ENCODE results near the gene AMFR.

Gene AMFR

DNA sequence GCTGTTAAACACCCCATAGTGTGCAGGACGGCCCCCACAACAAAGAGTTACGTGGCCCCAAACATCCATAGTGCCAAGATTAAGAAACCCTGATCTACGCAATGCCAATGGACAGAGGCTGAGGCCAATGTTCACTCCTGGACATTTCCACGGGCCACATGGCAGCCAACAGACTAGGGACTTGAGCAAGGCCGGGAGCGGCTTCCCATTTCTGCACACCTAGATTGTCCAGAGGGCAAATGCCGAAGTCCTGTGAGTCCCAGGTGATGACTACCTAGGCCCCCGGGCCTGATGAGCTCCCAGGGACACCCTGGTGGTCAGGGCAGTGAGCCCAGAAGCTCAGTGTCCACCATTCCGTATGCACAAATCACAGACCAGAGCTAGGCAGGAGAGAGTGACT, 95.5 kb downstream of the AMFR start:
- DNase-seq, result no peak

DNA sequence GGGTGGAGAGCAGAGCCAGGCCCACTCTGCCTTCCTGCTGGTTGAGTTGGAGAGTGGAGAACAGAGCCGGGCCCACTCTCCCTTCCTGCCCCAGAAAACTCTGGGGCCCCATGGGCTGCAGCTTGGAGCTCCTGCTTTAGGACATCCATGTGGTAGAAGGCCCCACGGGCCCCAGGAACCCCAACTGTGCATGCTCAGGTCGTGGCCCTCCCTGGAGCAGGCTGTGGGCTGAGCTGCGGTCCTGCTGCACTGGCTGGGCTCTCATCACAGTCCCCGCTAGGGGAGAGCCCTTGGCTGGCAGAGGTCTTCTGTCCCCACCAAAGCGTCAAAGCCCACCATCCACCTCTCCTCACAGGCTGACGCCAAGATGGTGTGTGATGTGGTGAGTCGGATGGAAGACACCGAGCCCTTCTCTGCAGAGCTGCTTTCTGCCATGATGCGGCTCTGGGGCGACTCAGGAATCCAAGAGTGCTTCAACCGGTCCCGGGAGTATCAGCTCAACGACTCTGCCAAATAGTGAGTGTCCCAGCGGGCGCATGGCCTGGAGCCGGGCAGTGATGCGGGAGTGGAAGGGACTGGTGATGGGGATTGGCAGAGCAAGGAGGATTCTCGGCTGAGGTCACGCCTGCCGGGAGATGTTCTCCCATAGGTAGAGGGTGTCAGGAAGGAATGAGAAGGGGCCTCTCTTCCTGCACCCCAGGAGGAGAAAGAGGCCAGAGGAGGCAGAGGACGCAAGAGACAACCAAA, 96.9 kb downstream of the AMFR start:
- no peak for DNase-seq

DNA sequence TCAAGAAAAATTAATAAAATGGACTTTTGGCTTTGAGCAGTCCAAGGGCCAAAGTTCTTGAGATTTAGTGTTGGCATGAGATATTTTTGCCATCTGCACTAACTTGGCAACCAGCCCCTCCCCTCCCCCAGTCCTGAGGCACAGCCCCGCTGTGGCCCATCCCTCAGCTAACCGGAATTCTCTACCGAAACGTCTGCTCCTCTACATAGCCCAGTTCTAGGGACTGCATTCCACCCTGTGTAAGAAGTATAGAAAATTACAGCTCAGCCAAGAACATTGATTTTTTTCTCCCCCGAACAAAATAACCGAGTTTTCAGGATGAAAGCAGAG, 97.5 kb downstream of the AMFR start:
- DNase-seq, result no peak

DNA sequence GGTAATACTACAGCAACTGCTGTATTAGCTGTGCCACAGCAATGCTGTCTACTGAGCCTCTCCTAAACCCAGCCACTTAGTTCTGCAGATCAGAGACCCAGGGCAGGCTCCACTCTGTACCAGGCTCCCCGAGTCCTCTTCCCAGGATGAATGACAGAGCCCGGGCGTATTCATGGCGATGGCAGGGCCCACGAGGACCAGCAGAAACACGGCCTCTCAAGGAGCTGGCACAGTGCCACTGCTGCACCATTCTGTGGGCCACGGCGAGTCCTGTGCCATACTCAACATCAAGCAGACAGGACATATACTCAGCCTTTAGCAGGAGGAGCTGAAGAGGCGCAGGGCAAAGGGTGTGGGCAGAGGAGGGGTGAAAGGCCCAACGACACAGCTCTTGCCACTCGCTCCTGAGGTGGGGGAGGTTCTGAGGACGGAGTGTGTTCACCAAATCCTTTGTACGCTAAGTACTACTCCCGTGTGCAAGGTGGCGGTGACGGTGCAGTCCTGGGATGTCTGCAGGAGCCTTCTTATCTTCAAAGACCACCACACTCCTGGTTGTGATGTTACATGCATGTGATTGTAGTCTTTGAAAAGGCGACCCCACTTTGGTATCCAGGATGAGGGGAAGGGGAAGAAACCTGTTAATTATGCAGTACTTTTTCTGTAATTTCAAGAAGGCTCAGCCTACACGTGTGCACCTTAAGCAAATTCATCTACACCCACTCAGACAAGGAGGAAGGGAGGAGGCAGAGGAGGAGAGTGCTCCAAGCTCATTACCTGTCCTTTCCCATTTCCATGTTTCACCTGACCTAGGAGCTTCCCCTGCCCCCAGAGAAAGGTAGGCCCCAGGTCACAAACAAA, 98.0 kb downstream of the AMFR start:
- DNase-seq, result no peak

DNA sequence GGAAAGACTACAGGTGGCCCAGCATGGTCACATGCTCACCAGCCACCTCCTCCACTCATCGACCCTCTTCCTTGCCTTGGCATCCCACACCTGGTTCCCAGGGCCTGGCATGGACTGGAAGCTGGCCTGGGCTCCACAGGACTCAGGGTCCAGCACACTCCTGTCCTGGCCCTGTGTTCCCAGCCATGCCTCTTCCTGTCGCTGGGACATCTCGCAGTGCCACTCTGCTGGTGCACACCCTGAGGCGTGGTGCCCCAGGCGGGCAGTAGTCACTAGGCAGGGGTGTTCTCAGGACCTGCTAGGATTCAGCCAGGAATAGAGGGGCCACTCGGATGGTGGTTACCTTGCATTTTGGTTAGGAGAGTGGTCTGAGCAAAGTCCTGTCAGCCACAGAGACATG, 99.4 kb downstream of the AMFR start:
- no peak for DNase-seq

DNA sequence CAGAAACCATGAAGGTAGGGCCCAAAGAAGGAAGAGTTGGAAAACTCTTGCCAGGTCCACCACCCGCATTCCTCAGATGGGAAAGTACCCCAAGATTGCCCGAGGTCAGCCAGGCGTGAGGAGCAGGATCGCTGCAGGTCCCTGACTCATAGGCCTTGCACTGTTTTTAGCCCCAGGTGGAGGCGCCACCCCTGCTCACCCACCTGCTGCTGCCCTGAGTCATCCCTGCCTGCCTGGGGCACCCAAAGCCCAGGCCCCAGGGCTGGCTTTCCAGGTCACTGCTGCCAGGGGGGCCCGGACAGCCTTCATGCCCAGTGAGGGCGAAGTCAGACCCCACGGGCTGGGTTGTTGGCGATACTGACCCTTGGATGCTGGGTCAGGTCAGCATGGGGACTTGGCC, 100.9 kb downstream of the AMFR start:
- no peak for DNase-seq

DNA sequence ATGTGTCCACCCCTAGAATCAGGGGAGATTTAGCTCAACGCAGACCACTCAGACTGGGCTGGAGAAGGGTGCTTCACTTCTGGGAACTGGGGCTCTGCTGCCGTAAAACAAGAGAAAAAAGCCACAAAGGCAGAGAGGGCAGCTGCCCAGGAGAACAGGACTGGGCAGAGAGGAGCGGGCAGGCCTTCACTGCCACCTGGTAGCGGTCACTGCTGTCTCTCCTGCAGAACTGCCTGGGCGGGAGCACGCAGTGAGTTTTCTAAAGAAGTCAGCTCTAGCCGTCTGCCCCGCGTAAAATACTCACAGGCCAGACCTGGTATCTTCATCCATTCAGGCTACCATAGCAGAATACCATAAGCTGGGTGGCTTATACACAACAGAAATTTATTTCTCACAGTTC, 103.8 kb downstream of the AMFR start:
- DNase-seq, result no peak

DNA sequence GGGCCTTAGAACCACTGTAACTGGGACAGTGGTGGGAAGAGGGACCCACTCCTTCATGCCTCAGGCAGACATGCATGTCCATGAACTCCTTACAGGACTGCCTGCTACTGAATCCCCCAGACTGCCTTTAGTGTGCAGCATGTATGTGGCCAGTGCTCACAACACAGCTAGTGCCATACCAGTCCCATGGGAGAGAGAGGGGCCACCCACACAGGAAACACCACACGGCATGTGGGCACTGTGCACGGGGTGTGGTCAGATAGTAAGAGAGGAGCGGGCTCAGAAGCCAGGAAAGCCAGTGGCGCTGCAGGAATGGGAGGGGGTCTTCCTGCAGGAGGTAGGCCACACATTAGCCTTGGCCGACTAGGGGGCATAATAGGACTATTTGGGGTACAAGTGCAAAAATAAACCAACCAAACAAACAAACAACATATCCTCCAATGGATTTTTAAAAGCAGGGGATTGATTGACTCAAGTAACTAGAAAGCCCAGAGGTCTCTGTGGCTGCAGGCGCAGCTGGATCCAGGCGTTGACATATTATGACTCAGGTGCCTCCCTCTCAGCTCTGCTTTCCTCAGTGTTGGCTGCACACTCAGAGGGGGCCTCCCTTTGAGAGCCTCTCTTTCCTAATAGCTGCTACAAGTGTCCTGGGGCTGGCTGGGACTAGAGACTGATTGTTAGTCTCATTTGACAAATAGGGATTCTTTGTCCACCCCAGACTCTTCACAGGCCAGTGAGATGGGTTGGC, 104.4 kb downstream of the AMFR start:
- no peak for DNase-seq

DNA sequence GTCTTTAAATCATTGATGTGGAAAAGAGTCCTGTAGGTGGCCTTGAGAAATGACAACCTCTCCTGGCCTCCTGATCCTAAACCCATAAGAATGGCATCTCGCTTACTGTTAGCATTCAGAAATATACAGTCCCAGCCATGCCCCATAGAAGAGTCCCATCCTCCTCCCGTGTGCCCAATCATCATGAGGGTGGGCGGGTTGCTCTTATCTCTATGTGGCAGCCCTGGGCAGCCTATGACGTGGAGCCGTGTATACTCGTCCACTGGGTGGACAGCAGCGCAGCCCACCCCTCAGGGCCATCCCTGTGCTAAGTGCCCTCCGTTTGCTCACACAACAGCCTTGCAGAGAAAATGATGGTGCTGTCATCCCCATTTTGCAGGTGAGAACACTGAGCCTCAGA, 105.3 kb downstream of the AMFR start:
- no peak for DNase-seq

DNA sequence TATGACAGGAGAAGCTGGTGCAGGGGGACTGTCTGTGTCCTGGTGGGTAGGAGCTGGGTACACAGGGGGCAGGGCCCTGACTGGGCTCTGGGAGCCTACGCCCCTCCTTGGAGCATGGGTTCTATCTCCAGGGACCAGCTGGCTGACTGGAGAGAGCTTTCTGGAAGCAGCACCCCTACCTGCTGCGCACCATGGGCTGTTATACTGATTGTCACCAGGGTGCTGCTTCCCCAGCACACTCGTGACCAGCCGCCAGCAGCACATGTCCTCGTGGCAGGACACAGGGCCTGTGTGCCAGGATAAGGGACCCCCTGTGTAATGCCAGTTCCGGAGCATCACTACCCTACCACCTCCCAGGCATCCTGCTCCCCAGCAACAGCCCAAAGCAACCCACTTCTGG, 106.0 kb downstream of the AMFR start:
- no peak for DNase-seq

DNA sequence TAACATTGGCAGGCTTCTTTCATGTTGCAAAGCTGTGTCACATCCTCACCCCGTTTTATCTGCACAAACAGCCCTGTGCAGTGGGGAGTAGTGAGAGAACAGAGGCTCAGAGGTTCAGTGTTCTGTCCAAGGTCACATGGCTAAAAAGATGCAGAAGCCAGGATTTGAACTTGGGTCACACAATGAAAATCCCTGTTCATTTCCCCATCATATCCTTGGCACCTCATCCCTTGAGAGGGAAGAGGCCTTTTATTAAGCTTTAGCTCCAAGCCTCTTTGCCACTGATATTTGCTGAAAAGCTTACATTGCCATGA, 106.6 kb downstream of the AMFR start:
- DNase-seq, result no peak

DNA sequence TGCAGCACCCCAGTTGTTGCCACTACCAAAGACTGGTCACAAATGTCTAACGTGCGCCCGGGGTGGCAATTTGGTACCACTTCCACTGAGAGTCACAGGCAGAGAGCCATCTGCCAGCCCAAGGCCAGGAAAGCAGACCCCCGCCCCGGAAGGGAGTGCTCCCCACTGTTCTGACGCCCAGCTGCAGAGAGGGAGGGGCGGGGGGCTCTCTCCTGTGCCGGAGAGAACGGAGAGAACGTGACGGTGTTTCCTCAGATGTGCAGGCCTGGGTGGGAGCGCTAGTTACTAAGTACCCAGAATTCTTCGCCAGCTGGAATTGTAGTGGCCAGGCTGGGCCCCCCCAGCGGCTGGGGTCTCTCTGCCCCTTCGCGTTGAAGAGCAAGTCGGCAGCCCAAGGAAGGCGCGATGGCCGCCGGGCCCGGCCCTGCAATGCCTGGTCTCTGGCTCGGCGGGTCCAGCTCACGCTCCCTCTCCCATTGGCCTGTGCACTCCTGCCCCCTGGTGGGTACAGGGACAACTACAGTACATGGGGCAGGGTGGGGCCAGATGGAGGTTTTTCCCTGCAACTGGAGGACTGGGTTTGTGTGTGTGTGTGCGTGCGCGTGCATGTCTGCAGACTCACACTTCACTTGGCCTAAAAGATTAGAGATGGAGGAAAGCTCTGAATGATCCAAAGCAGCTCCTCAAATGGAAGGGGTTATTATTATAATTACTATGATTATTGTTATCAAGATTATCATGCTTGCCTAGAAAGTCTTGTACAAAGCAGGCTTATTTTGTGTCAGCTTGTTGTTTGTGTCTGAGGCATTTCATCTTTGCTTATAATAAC, 107.1 kb downstream of the AMFR start:
- peak; percentile 94 for DNase-seq

DNA sequence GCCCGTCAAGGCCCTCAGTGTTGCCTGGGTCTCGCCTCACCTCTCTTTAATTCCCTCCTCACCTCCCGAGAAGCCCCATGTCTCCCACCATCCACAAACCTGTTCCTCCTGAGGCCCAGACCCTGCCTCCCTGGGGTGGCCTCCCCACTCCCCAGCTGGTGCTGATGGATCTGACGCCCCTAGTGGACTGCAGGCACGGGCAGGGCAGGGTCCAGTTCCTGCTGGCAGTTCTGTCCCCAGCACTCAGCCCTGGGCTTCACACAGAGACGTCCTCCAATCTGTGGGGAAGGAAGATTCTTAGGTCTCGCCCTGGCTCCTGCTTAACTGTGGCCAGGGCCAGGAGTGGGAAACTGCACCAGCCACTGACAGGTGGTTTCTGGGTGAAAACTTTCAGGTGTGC, 108.8 kb downstream of the AMFR start:
- DNase-seq, result no peak

DNA sequence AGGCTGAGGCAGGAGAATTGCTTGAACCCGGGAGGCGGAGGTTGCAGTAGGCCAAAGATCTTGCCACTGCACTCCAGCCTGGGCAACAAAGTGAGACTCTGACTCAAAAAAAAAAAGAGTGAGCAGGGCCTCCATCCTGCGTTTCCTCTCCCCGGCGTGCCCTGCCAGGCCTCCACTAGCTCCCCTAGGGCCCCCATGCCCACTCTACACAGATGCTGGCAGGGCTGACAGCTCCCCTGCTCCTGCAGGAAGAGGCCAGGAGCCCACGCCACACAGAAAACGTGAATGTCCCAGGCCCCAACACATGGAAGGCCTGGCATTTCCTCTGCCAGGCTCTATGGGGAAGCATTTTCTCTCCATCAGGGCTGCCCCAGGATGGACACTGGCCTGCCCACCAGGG, 109.4 kb downstream of the AMFR start:
- DNase-seq, result no peak

DNA sequence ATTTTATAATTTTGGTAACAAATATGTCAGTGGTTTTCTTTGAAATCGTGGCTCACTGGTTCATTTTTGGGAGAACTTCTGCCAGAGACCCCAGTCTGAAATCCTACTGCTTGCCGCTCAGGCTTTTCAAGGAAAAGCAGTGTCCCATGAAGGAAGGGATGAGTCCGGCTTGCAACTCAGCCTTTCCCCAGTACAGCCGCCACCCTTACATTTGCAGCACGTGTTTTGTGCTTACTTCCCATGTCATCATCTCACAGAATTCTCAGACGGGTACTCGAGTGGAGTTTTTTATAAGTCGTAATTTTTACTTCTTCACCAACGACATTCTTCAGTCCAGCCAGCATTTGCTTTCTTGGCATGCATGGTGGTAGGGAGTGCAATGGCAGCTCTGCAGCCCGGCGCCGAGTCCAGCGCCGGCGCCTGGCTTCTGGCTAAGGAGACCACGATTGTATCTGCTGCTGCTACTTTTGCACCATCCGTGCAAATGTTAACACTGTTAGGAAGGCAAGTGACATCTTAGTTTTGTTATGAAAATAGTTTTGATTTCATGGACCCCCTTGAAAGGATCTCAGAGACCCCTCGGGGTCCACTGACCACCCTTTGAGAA, 111.0 kb downstream of the AMFR start:
- no peak for DNase-seq

DNA sequence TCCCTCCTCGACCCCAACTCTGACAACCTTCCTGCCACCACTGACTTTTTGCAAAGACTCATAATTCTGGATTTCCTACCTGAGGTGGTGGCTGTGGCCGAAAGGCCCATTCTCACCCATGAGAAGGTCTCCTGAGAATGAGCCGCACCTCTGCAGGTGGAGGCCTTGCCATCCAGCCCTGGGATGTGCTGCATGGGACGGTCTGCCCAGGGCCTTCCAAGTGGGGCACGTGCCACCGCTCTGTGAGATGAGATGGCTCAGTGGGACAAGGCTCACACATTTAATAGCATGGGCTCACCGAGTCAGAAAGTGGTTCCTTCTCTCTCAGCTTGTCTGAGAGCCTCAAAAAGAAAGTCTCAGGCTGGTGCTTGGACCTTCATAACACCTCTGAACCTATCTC, 112.8 kb downstream of the AMFR start:
- DNase-seq, result no peak

DNA sequence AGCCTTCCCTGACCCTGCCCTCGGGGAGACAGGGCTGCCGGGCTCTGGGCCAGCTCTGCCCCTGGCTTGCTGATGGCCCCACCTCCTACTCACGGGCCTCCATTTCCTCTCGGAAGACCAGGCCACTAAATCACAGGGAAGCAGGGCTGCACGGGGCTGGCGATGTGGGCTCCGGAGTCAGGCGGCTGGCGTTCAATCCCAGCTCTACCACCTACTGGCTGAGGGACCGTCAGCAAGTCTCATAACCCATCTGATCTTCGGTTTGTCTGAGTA, 113.4 kb downstream of the AMFR start:
- DNase-seq, result no peak

All from activated CD8-positive, alpha-beta memory T cell treated with anti-CD3 and anti-CD28 coated beads for 24 hours (primary cell).